Lower lobe of right lung (tissue), 2 donors: Measurements from ENCODE around the gene WDR7. TPM values are rescaled to one million over a fixed set of nuclear protein-coding genes. Genes with fewer than 3 reads are reported as not detected.

Experiments
- ATAC-seq, 2 donors: fragments of 200-7000 bp; cut with Tn5 transposase; one replicate each; pipeline ENCODE4 v1.9.1; 2020 to 2022; ENCODE audit warnings: mild to moderate bottlenecking in 2 of 2, moderate library complexity in 2 of 2
- DNase-seq: peaks from one replicate; pipeline ENCODE4 v3.0.0-alpha.2; 2020
- H3K27ac ChIP-seq: fragments of 200-600 bp; one replicate; pipeline ENCODE4 v1.8.0; 2022
- H3K27me3 ChIP-seq: fragments of 200-600 bp; one replicate; pipeline ENCODE4 v1.8.0; 2022; ENCODE audit warnings: low read depth
- H3K36me3 ChIP-seq: fragments of 200-600 bp; one replicate; pipeline ENCODE4 v1.8.0; 2022; ENCODE audit warnings: mild to moderate bottlenecking
- H3K4me1 ChIP-seq: fragments of 200-600 bp; one replicate; pipeline ENCODE4 v1.8.0; 2022
- H3K4me3 ChIP-seq: fragments of 200-600 bp; one replicate; pipeline ENCODE4 v1.8.0; 2022; ENCODE audit warnings: mild to moderate bottlenecking
- H3K9me3 ChIP-seq: fragments of 200-600 bp; one replicate; pipeline ENCODE4 v1.8.0; 2022
- CTCF ChIP-seq: fragments of 200-600 bp; IDR thresholded peaks from one replicate; pipeline ENCODE4 v1.8.0; 2022; ENCODE audit warnings: antibody characterized with exemption, mild to moderate bottlenecking
- intact Hi-C: fragments of 100-400 bp; cut with DNase I; formaldehyde crosslinking; loops from one replicate; pipeline ENCODE4 v1.11.0; 2022
- total RNA-seq: library from RNA; stranded (reverse); fragmentation: NEBNext Ultra II Directional; extraction: Animal tissue kit (Norgen Biotek cat#: 25700); gene quantifications from one replicate; pipeline ENCODE4 v1.2.1, GENCODE V29; 2021
- donor health status: DM: no; HTN: yes; CAD: no; lungs with severe emphysema.

Gene WDR7
- total RNA-seq, 1 donor from 2014 or later, result 29.1 TPM

- no peak for TF ChIP-seq CTCF
- H3K36me3 ChIP-seq, result no peaks in the 10 kb centered on the region
- H3K4me1 ChIP-seq, result no peaks in the 10 kb centered on the region
- H3K4me3 ChIP-seq, result no peak overlapping the region
- intact Hi-C loops, result no loop called here
- no peaks in the 10 kb centered on the region for H3K9me3 ChIP-seq
- DNase-seq, result no peak
- no peak for ATAC-seq
- H3K27me3 ChIP-seq, result no peaks in the 10 kb centered on the region
- H3K27ac ChIP-seq, result no peak overlapping the region
These were observed 294.3 kb downstream of the WDR7 start for GRCh38 chr18:56945171-56946083.

DNA sequence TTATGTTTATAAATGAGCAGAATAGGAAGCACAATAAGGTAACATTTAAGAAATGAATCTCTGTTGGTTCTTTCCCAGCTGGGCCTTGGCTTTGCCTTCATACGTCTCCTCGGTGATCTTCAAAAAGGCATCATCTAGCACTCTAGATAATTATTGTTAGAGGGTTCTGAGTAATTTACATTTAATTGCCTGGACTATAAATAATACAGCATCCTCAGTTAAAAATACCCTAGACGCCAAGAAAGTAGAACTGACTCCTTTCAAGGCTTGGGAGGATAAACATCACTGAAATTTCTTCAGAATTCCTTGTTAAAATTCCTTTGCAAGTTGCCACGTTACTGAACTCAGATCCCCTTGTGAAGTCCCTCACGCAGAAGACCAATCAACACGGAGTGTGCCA, 296.1 kb downstream of the WDR7 start:
- H3K4me1 ChIP-seq, result no peaks in the 10 kb centered on the region
- no peak overlapping the region for H3K4me3 ChIP-seq
- no peaks in the 10 kb centered on the region for H3K27me3 ChIP-seq
- no peak for TF ChIP-seq CTCF
- intact Hi-C loops, result no loop called here
- H3K36me3 ChIP-seq, result no peaks in the 10 kb centered on the region
- H3K27ac ChIP-seq, result no peak overlapping the region
- no peak for DNase-seq
- H3K9me3 ChIP-seq, result no peaks in the 10 kb centered on the region
- no peak for ATAC-seq

GRCh38 chr18:56952026-56952425, 300.9 kb downstream of the WDR7 start:
- H3K36me3 ChIP-seq, result no peaks in the 10 kb centered on the region
- no peak for ATAC-seq
- no peak for TF ChIP-seq CTCF

DNA sequence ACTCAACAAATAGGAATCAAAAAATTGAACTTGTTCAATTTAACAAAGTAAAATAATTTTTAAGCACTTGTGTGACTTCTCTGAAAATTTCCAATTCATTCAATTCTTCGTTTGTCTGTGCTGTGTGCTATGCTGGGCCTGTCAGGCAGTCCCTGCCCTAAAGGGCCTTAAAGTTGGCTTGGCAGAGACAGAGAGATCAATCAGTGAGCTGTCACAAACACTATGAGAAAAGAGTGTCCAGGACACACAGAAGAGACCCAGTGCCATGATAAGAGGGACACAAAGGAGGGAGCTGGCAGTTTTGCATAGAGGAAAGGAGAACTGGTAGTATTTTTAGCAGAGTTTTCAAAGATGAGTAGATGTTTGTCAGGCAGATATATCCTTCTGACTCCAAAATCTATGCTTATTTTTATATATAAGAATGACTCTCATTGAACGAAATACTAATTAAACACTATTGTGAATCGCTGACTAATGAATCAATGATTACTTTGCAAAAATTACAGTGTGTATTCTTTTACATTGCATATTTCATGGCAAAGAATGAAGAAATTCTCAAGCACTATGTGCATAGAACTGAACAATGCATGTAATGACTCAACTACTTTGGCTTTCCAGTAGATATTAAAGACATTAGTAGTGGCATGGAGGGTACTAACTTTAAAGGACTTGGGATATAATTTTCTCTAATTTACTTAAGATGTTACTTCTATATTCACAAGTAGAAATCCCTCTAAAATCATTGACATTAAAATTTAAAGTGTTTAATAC, 302.5 kb downstream of the WDR7 start:
- DNase-seq (no peak), ATAC-seq (no peak)
- no peaks in the 10 kb centered on the region for H3K4me1 ChIP-seq
- H3K9me3 ChIP-seq, result no peaks in the 10 kb centered on the region
- intact Hi-C loops, result no loop called here
- H3K27me3 ChIP-seq, result no peaks in the 10 kb centered on the region
- no peak overlapping the region for H3K4me3 ChIP-seq
- no peak for TF ChIP-seq CTCF
- H3K36me3 ChIP-seq, result no peaks in the 10 kb centered on the region
- no peak overlapping the region for H3K27ac ChIP-seq

More at GRCh38 chr18:56952026-56952425, 300.9 kb downstream of the WDR7 start:
- no peaks in the 10 kb centered on the region for H3K9me3 ChIP-seq
- H3K4me3 ChIP-seq, result no peak overlapping the region
- H3K27me3 ChIP-seq, result no peaks in the 10 kb centered on the region
- no peak overlapping the region for H3K27ac ChIP-seq
- intact Hi-C loops, result no loop called here
- no peaks in the 10 kb centered on the region for H3K4me1 ChIP-seq
- no peak for DNase-seq

GRCh38 chr18:56955490-56955889, 304.3 kb downstream of the WDR7 start:
- H3K9me3 ChIP-seq, result no peaks in the 10 kb centered on the region
- ATAC-seq, result no peak

More at GRCh38 chr18:56955490-56955889, 304.3 kb downstream of the WDR7 start:
- Histone ChIP-seq H3K27ac (no peak overlapping the region), H3K36me3 (no peaks in the 10 kb centered on the region), H3K27me3 (no peaks in the 10 kb centered on the region), H3K4me1 (no peaks in the 10 kb centered on the region), H3K4me3 (no peak overlapping the region)
- intact Hi-C loops, result no loop called here
- no peak for DNase-seq
- TF ChIP-seq CTCF, result no peak
